H9 (cell line): ENCODE measurements around the gene RBFOX1. TPM values are rescaled to one million over a fixed set of nuclear protein-coding genes. Genes with fewer than 3 reads are reported as not detected.

ENCODE experiments used
- DNase-seq: peaks from one replicate; pipeline ENCODE4 v3.0.0-alpha.2; 2017
- H2AFZ ChIP-seq: one replicate; pipeline ENCODE4 v1.6.1; 2013; ENCODE audit warnings: mild to moderate bottlenecking, low read length, control low read depth, moderate library complexity
- H2AK5ac ChIP-seq: 2 replicates; pipeline ENCODE4 v1.6.1; 2013; ENCODE audit warnings: low read length, control low read depth, mixed read lengths; ENCODE audit not compliant: insufficient read length
- H2BK120ac ChIP-seq: one replicate; pipeline ENCODE4 v1.6.1; 2013; ENCODE audit warnings: low read depth, mild to moderate bottlenecking, low read length, control low read depth, inconsistent platforms; ENCODE audit not compliant: poor library complexity, severe bottlenecking
- H2BK12ac ChIP-seq: 2 replicates; pipeline ENCODE4 v1.6.1; 2013; ENCODE audit warnings: low read length, control low read depth, mixed read lengths, low read depth; ENCODE audit not compliant: insufficient read length
- H2BK15ac ChIP-seq: 2 replicates; pipeline ENCODE4 v1.6.1; 2013; ENCODE audit warnings: low read depth, low read length, control low read depth
- H2BK20ac ChIP-seq: one replicate; pipeline ENCODE4 v1.6.1; 2013; ENCODE audit warnings: low read depth, mild to moderate bottlenecking, low read length, control low read depth, inconsistent platforms; ENCODE audit not compliant: poor library complexity, severe bottlenecking
- H2BK5ac ChIP-seq: 2 replicates; pipeline ENCODE4 v1.6.1; 2013; ENCODE audit warnings: low read length, control low read depth, mixed read lengths; ENCODE audit not compliant: insufficient read length
- H3K14ac ChIP-seq: 2 replicates; pipeline ENCODE4 v1.6.1; 2013; ENCODE audit warnings: low read length, control low read depth; ENCODE audit not compliant: insufficient read depth
- H3K18ac ChIP-seq: 2 replicates; pipeline ENCODE4 v1.6.1; 2013; ENCODE audit warnings: low read depth, mild to moderate bottlenecking, mixed read lengths, low read length, control low read depth; ENCODE audit not compliant: insufficient read length
- H3K23ac ChIP-seq: 2 replicates; pipeline ENCODE4 v1.6.1; 2013; ENCODE audit warnings: low read length, control low read depth, mixed read lengths, low read depth; ENCODE audit not compliant: insufficient read length
- H3K23me2 ChIP-seq: 2 replicates; pipeline ENCODE4 v1.6.1; 2013; ENCODE audit warnings: low read depth, mild to moderate bottlenecking, mixed read lengths, low read length, control low read depth; ENCODE audit not compliant: insufficient read length, poor library complexity, severe bottlenecking
- H3K27ac ChIP-seq: 2 replicates; pipeline ENCODE4 v1.5.1; 2013; ENCODE audit warnings: low read length, control low read depth, mixed read lengths, low read depth; ENCODE audit not compliant: insufficient read length
- H3K27me3 ChIP-seq: 2 replicates; pipeline ENCODE4 v1.6.1; 2013; ENCODE audit warnings: low read length, control low read depth, inconsistent platforms; ENCODE audit not compliant: insufficient read depth
- H3K4ac ChIP-seq: 2 replicates; pipeline ENCODE4 v1.6.1; 2013; ENCODE audit warnings: low read depth, mild to moderate bottlenecking, control low read depth, inconsistent platforms, low read length, moderate library complexity
- H3K4me1 ChIP-seq: 2 replicates; pipeline ENCODE4 v1.6.1; 2013; ENCODE audit warnings: low read length, control low read depth, inconsistent platforms; ENCODE audit not compliant: insufficient read depth
- H3K4me2 ChIP-seq: 2 replicates; pipeline ENCODE4 v1.6.1; 2013; ENCODE audit warnings: low read length, control low read depth, mixed read lengths; ENCODE audit not compliant: insufficient read length, insufficient read depth
- H3K56ac ChIP-seq: 2 replicates; pipeline ENCODE4 v1.6.1; 2013; ENCODE audit warnings: low read depth, mild to moderate bottlenecking, mixed read lengths, low read length, control low read depth; ENCODE audit not compliant: insufficient read length
- H3K79me1 ChIP-seq: 2 replicates; pipeline ENCODE4 v1.6.1; 2013; ENCODE audit warnings: low read depth, mild to moderate bottlenecking, moderate library complexity, low read length, control low read depth, inconsistent platforms; ENCODE audit not compliant: insufficient read depth, poor library complexity, severe bottlenecking
- H3K79me2 ChIP-seq: 2 replicates; pipeline ENCODE4 v1.6.1; 2013; ENCODE audit warnings: low read length, control low read depth, inconsistent platforms; ENCODE audit not compliant: insufficient read depth
- H3K9ac ChIP-seq: 2 replicates; pipeline ENCODE4 v1.6.1; 2013; ENCODE audit warnings: low read length, control low read depth, mixed read lengths; ENCODE audit not compliant: insufficient read length; ENCODE audit errors: extremely low read depth
- H3K9me3 ChIP-seq: one replicate; pipeline ENCODE4 v1.6.1; 2013; ENCODE audit warnings: low read depth, low read length, inconsistent platforms; ENCODE audit not compliant: control insufficient read depth
- H3T11ph ChIP-seq: one replicate; pipeline ENCODE4 v1.6.1; 2013; ENCODE audit warnings: mild to moderate bottlenecking, low read length, control low read depth, inconsistent platforms
- H4K20me1 ChIP-seq: one replicate; pipeline ENCODE4 v1.6.1; 2013; ENCODE audit not compliant: control insufficient read depth, insufficient read length, insufficient read depth
- H4K5ac ChIP-seq: 2 replicates; pipeline ENCODE4 v1.6.1; 2013; ENCODE audit warnings: low read depth, mild to moderate bottlenecking, mixed read lengths, low read length, control low read depth; ENCODE audit not compliant: insufficient read length
- H4K8ac ChIP-seq: replicated peaks from 2 replicates; pipeline ENCODE4 v1.6.1; 2013; ENCODE audit warnings: low read length, control low read depth, mixed read lengths, low read depth; ENCODE audit not compliant: insufficient read length
- H4K91ac ChIP-seq: 2 replicates; pipeline ENCODE4 v1.6.1; 2013; ENCODE audit warnings: low read depth, mild to moderate bottlenecking, moderate library complexity, mixed read lengths, low read length, control low read depth; ENCODE audit not compliant: insufficient read length
- H3K27ac Mint-ChIP-seq, 3 experiments: 2 replicates in 2 of 3; 3 replicates in 1 of 3; pipeline ENCODE4 v1.8.0; 2020 to 2021; ENCODE audit warnings: mixed read lengths in 3 of 3, mild to moderate bottlenecking in 1 of 3, moderate library complexity in 1 of 3
- H3K27me3 Mint-ChIP-seq: 2 replicates; pipeline ENCODE4 v1.8.0; 2021; ENCODE audit warnings: low read depth, mild to moderate bottlenecking, moderate library complexity, mixed read lengths
- H3K36me3 Mint-ChIP-seq, 3 experiments: 2 replicates in 2 of 3; 3 replicates in 1 of 3; pipeline ENCODE4 v1.8.0; 2020 to 2021; ENCODE audit warnings: low read depth in 3 of 3, mixed read lengths in 3 of 3; ENCODE audit not compliant: insufficient read depth in 1 of 3
- H3K4me1 Mint-ChIP-seq, 2 experiments: 2 replicates each; pipeline ENCODE4 v1.8.0; 2020; ENCODE audit warnings: mixed read lengths in 2 of 2
- H3K4me3 Mint-ChIP-seq, 2 experiments: 2 replicates in 1 of 2; 3 replicates in 1 of 2; pipeline ENCODE4 v1.8.0; 2020 to 2021; ENCODE audit warnings: mild to moderate bottlenecking in 2 of 2, mixed read lengths in 2 of 2, moderate library complexity in 1 of 2
- H3K9me3 Mint-ChIP-seq, 2 experiments: 2 replicates in 1 of 2; 3 replicates in 1 of 2; pipeline ENCODE4 v1.8.0; 2020; ENCODE audit warnings: mild to moderate bottlenecking in 2 of 2, mixed read lengths in 2 of 2, moderate library complexity in 1 of 2
- CTCF ChIP-seq: fragments of 200-600 bp; sonication (generic); conservative IDR thresholded peaks from 3 replicates; pipeline ENCODE4 v1.8.0; 2021; ENCODE audit warnings: antibody characterized with exemption, mild to moderate bottlenecking
- WGBS: extraction: QIAGEN DNeasy Blood & Tissue Kit; methylation state at CpG from one replicate; pipeline ENCODE4 v1.1.7; 2013; ENCODE audit warnings: missing lambda C conversion rate, low lambda C conversion rate, mixed read lengths; ENCODE audit not compliant: insufficient read length; ENCODE audit errors: extremely low coverage; 5-methylcytosine and 5-hydroxymethylcytosine counted together
- total RNA-seq: library from RNA; stranded (reverse); gene quantifications from 2 replicates; pipeline ENCODE4 v1.2.1, GENCODE V29; 2021

Gene RBFOX1
- total RNA-seq, 1 experiment from 2014 or later, result 2.0 TPM

- no peak overlapping the region for H2BK15ac ChIP-seq
- no peaks in the 10 kb centered on the region for H3K79me1 ChIP-seq
- no peak for TF ChIP-seq CTCF
- H3K23me2 ChIP-seq, result no peaks in the 10 kb centered on the region
- peaks cover 8 to 14% of the 10 kb centered on the region in 2 experiments for H3K4me1 Mint-ChIP-seq
- H3K56ac ChIP-seq, result no peak overlapping the region
- no peaks in the 10 kb centered on the region for H4K20me1 ChIP-seq
- no peak overlapping the region for H4K91ac ChIP-seq
- no peaks in the 10 kb centered on the region for H3K36me3 Mint-ChIP-seq
- no peak overlapping the region for H2AFZ ChIP-seq
- DNase-seq, result no peak
- H3K27ac Mint-ChIP-seq, result no peak overlapping the region; a peak in 1 of 7 replicates
- no peak overlapping the region for H4K8ac ChIP-seq
- no CpG with 5 or more reads among the region's 4 CpGs for WGBS
- H3K4me3 Mint-ChIP-seq, result no peak overlapping the region
- H3K9ac ChIP-seq, result no peak overlapping the region
- no peak overlapping the region for H2BK5ac ChIP-seq
- H2AK5ac ChIP-seq, result no peak overlapping the region
- no peak overlapping the region for H3K4ac ChIP-seq
- H3K14ac ChIP-seq, result no peak overlapping the region
- no peaks in the 10 kb centered on the region for H3K27me3 Mint-ChIP-seq
- no peaks in the 10 kb centered on the region for H3K9me3 Mint-ChIP-seq
- no peak overlapping the region for H3K18ac ChIP-seq
- H3K4me1 ChIP-seq, result peaks cover 2% of the 10 kb centered on the region
- no peak overlapping the region for H4K5ac ChIP-seq
- no peak overlapping the region for H2BK12ac ChIP-seq
- no peak overlapping the region for H3K23ac ChIP-seq
- no peak overlapping the region for H3T11ph ChIP-seq
- H3K9me3 ChIP-seq, result no peaks in the 10 kb centered on the region
- no peak overlapping the region for H3K27ac ChIP-seq
- no peaks in the 10 kb centered on the region for H3K79me2 ChIP-seq
- H2BK20ac ChIP-seq, result no peak overlapping the region
- no peaks in the 10 kb centered on the region for H3K27me3 ChIP-seq
- H3K4me2 ChIP-seq, result no peak overlapping the region
- H2BK120ac ChIP-seq, result no peak overlapping the region
These were observed 36.6 kb downstream of the RBFOX1 start for GRCh38 chr16:7369204-7369603.
